HepG2 (cell line): ENCODE results near the gene PXK. TPM values are rescaled to one million over a fixed set of nuclear protein-coding genes. Genes with fewer than 3 reads are reported as not detected.

Experiments
- ARID2 ChIP-seq: sonication (generic); formaldehyde crosslinking; IDR thresholded peaks from 2 replicates; pipeline ENCODE4 v1.8.1; 2022; ENCODE audit warnings: mild to moderate bottlenecking, missing genetic modification reagents, borderline replicate concordance
- HOXA7 ChIP-seq: sonication (generic); formaldehyde crosslinking; IDR thresholded peaks from 2 replicates; pipeline ENCODE4 v1.8.1; 2022; ENCODE audit warnings: mild to moderate bottlenecking, missing genetic modification reagents, moderate library complexity
- KLF16 ChIP-seq, 2 experiments: sonication (generic) in 1 of 2; formaldehyde crosslinking in 1 of 2; IDR thresholded peaks; 2 replicates each; pipeline versions ENCODE4 v1.6.1 to v1.8.0; 2016 to 2023; ENCODE audit warnings: missing genetic modification reagents in 2 of 2, missing compliant biosample characterization in 1 of 2
- PHF5A ChIP-seq: IDR thresholded peaks from one replicate; pipeline ENCODE4 v1.6.1; 2018; ENCODE audit warnings: low read depth, missing genetic modification reagents; ENCODE audit not compliant: unreplicated experiment
- SNAI1 ChIP-seq: sonication (generic); formaldehyde crosslinking; IDR thresholded peaks from 2 replicates; pipeline ENCODE4 v1.5.0; 2020; ENCODE audit warnings: mild to moderate bottlenecking, missing genetic modification reagents, borderline replicate concordance
- THAP11 ChIP-seq: IDR thresholded peaks from 2 replicates; pipeline ENCODE4 v1.6.1; 2016; ENCODE audit warnings: missing biosample characterization, missing genetic modification reagents
- THYN1 ChIP-seq: sonication (generic); formaldehyde crosslinking; IDR thresholded peaks from 2 replicates; pipeline ENCODE4 v1.8.1; 2023; ENCODE audit warnings: low read depth, mild to moderate bottlenecking, moderate library complexity, missing genetic modification reagents, borderline replicate concordance
- ZNF138 ChIP-seq: sonication (generic); formaldehyde crosslinking; IDR thresholded peaks from 2 replicates; pipeline ENCODE4 v1.5.0; 2020; ENCODE audit warnings: mild to moderate bottlenecking, low read depth, missing genetic modification reagents
- ZNF264 ChIP-seq: sonication (generic); formaldehyde crosslinking; IDR thresholded peaks from 2 replicates; pipeline ENCODE4 v1.4.0; 2020; ENCODE audit warnings: missing genetic modification reagents
- ZNF530 ChIP-seq: sonication (generic); formaldehyde crosslinking; IDR thresholded peaks from 2 replicates; pipeline ENCODE4 v1.5.0; 2020; ENCODE audit warnings: low read depth, mild to moderate bottlenecking, missing genetic modification reagents
- ZNF616 ChIP-seq: sonication (generic); formaldehyde crosslinking; IDR thresholded peaks from 2 replicates; pipeline ENCODE4 v1.5.0; 2020; ENCODE audit warnings: low read depth, mild to moderate bottlenecking, missing genetic modification reagents
- ZNF747 ChIP-seq: sonication (generic); formaldehyde crosslinking; IDR thresholded peaks from 2 replicates; pipeline ENCODE4 v1.8.1; 2023; ENCODE audit warnings: missing genetic modification reagents, mild to moderate bottlenecking, borderline replicate concordance
- ZNF777 ChIP-seq: sonication (generic); formaldehyde crosslinking; IDR thresholded peaks from 2 replicates; pipeline ENCODE4 v1.4.0; 2020; ENCODE audit warnings: missing genetic modification reagents
- polyA plus RNA-seq, 8 experiments: library from polyadenylated mRNA; depleted of rRNA in 3 of 8; stranded (reverse) in 7 of 8; unstranded in 1 of 8; fragments of >200 nt; fragmentation: Illumina TruSeq in 4 of 8; extraction: Trizol in 4 of 8; gene quantifications; 2 replicates each; pipeline versions ENCODE4 v1.2.1 to v1.2.3, GENCODE V29; 2011 to 2016; ENCODE audit warnings: low read depth in 4 of 8, missing spikeins in 1 of 8, mixed read lengths in 1 of 8; ENCODE audit not compliant: insufficient read depth in 1 of 8
- total RNA-seq, 5 experiments: library from RNA; depleted of rRNA; stranded (reverse); fragments of >200 nt; fragmentation: Illumina TruSeq; extraction: Trizol; gene quantifications; 2 replicates each; pipeline ENCODE4 v1.2.3, GENCODE V29; 2016; ENCODE audit warnings: low read depth in 1 of 5
- TF ChIP-seq, protein P1 (sequence below): sonication (generic); formaldehyde crosslinking; IDR thresholded peaks from 2 replicates; pipeline ENCODE4 v1.4.0; 2020; ENCODE audit warnings: missing genetic modification reagents
- TF ChIP-seq, protein P2 (sequence below): sonication (generic); formaldehyde crosslinking; IDR thresholded peaks from 2 replicates; pipeline ENCODE4 v1.4.0; 2020; ENCODE audit warnings: mild to moderate bottlenecking, low read depth, missing genetic modification reagents
- TF ChIP-seq, protein P3 (sequence below), 2 experiments: sonication (generic) in 1 of 2; formaldehyde crosslinking in 1 of 2; IDR thresholded peaks; 2 replicates each; pipeline versions ENCODE4 v1.4.0 to v1.6.1; 2018 to 2020; ENCODE audit warnings: missing genetic modification reagents in 2 of 2, borderline replicate concordance in 1 of 2, low read depth in 1 of 2, mild to moderate bottlenecking in 1 of 2, missing biosample characterization in 1 of 2
- TF ChIP-seq, protein P4 (sequence below): sonication (generic); formaldehyde crosslinking; IDR thresholded peaks from 2 replicates; pipeline ENCODE4 v1.4.0; 2020; ENCODE audit warnings: mild to moderate bottlenecking, missing genetic modification reagents
- TF ChIP-seq, protein P5 (sequence below): sonication (generic); formaldehyde crosslinking; IDR thresholded peaks from 2 replicates; pipeline ENCODE4 v1.9.0; 2021; ENCODE audit warnings: missing genetic modification reagents, borderline replicate concordance

Gene PXK
- total and polyA plus RNA-seq, 2 of the 13 experiments (the other 11 are each of a cell fraction or from before 2014, with no cell fraction given), result 6.4 to 18.6 TPM

DNA sequence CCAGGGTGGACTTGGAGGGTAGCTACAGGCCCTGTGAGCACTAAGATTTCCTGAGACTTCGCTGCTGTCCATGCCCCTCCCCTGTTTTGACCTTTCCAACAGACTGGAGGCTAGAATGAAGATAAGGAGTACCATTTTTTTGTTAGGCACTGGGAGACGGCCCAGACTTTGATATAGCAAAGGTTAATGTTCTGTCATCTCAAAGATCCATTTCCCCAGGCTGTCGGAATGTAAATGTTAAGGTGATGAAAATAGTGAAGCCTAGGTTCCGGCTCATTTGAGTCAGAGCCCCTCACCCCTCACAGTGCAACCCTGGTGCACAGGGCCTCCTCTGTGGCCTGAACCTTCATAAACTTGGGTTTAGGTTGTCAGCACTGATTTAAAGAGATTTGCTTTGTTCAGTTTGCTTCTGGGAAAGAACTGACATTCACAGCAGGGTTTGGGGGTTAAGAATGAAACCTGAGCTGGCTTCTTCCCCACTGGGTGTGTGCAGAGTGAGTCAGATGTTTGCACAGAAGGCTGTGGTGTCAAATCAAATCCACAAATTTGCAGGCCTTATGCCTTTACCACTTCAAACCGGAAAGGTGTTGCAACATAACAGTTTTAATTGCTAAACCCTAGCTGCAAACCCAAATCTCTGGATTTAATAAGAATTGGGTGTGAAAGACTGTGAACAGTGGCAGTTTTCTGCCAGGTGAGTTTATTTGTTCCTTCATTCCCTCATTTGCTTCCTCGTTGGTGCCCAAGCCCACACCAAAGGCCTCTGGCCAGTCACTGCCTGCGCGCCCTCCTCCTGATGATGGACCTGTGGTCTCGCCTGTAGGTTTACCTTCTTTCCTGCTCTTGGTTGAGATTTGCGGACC is 138.6 kb downstream of the PXK start (continued):
- TF ChIP-seq, protein P1, sequence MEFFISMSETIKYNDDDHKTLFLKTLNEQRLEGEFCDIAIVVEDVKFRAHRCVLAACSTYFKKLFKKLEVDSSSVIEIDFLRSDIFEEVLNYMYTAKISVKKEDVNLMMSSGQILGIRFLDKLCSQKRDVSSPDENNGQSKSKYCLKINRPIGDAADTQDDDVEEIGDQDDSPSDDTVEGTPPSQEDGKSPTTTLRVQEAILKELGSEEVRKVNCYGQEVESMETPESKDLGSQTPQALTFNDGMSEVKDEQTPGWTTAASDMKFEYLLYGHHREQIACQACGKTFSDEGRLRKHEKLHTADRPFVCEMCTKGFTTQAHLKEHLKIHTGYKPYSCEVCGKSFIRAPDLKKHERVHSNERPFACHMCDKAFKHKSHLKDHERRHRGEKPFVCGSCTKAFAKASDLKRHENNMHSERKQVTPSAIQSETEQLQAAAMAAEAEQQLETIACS, result no peak
- TF ChIP-seq, protein P2, sequence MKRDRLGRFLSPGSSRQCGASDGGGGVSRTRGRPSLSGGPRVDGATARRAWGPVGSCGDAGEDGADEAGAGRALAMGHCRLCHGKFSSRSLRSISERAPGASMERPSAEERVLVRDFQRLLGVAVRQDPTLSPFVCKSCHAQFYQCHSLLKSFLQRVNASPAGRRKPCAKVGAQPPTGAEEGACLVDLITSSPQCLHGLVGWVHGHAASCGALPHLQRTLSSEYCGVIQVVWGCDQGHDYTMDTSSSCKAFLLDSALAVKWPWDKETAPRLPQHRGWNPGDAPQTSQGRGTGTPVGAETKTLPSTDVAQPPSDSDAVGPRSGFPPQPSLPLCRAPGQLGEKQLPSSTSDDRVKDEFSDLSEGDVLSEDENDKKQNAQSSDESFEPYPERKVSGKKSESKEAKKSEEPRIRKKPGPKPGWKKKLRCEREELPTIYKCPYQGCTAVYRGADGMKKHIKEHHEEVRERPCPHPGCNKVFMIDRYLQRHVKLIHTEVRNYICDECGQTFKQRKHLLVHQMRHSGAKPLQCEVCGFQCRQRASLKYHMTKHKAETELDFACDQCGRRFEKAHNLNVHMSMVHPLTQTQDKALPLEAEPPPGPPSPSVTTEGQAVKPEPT (CRISPR knock-in tag), result 0 out of 2 replicates have a peak, but pooled peaks have one; percentile 25
- TF ChIP-seq, protein P3, sequence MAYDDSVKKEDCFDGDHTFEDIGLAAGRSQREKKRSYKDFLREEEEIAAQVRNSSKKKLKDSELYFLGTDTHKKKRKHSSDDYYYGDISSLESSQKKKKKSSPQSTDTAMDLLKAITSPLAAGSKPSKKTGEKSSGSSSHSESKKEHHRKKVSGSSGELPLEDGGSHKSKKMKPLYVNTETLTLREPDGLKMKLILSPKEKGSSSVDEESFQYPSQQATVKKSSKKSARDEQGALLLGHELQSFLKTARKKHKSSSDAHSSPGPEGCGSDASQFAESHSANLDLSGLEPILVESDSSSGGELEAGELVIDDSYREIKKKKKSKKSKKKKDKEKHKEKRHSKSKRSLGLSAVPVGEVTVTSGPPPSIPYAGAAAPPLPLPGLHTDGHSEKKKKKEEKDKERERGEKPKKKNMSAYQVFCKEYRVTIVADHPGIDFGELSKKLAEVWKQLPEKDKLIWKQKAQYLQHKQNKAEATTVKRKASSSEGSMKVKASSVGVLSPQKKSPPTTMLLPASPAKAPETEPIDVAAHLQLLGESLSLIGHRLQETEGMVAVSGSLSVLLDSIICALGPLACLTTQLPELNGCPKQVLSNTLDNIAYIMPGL (CRISPR knock-in tag; IDR thresholded peaks at IDR 0.05; ENCODE audit: borderline replicate concordance in 1 of 2, low read depth in 1 of 2), result peak; percentile 8 to 33; a peak in 1 of 4 replicates
- TF ChIP-seq, protein P4, sequence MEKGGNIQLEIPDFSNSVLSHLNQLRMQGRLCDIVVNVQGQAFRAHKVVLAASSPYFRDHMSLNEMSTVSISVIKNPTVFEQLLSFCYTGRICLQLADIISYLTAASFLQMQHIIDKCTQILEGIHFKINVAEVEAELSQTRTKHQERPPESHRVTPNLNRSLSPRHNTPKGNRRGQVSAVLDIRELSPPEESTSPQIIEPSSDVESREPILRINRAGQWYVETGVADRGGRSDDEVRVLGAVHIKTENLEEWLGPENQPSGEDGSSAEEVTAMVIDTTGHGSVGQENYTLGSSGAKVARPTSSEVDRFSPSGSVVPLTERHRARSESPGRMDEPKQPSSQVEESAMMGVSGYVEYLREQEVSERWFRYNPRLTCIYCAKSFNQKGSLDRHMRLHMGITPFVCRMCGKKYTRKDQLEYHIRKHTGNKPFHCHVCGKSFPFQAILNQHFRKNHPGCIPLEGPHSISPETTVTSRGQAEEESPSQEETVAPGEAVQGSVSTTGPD (CRISPR knock-in tag), result no peak
- peak in 1 of 2 experiments; percentile 77; a peak in 2 of 4 replicates for TF ChIP-seq KLF16 (CRISPR knock-in tag; IDR thresholded peaks at IDR 0.05)
- TF ChIP-seq PHF5A (CRISPR knock-in tag), result no peak
- TF ChIP-seq THAP11, result peak; percentile 48
- no peak for TF ChIP-seq ARID2 (CRISPR knock-in tag)
- peak; percentile 91 for TF ChIP-seq ZNF264 (CRISPR knock-in tag)
- TF ChIP-seq ZNF777 (CRISPR knock-in tag), result no peak
- 0 out of 2 replicates have a peak, but pooled peaks have one; percentile 41 for TF ChIP-seq ZNF138 (CRISPR knock-in tag)
- TF ChIP-seq, protein P5, sequence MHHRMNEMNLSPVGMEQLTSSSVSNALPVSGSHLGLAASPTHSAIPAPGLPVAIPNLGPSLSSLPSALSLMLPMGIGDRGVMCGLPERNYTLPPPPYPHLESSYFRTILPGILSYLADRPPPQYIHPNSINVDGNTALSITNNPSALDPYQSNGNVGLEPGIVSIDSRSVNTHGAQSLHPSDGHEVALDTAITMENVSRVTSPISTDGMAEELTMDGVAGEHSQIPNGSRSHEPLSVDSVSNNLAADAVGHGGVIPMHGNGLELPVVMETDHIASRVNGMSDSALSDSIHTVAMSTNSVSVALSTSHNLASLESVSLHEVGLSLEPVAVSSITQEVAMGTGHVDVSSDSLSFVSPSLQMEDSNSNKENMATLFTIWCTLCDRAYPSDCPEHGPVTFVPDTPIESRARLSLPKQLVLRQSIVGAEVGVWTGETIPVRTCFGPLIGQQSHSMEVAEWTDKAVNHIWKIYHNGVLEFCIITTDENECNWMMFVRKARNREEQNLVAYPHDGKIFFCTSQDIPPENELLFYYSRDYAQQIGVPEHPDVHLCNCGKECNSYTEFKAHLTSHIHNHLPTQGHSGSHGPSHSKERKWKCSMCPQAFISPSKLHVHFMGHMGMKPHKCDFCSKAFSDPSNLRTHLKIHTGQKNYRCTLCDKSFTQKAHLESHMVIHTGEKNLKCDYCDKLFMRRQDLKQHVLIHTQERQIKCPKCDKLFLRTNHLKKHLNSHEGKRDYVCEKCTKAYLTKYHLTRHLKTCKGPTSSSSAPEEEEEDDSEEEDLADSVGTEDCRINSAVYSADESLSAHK (CRISPR knock-in tag), result no peak
- TF ChIP-seq HOXA7, result no peak
- no peak for TF ChIP-seq THYN1 (CRISPR knock-in tag)
- no peak for TF ChIP-seq ZNF616
- TF ChIP-seq ZNF530, result no peak
- peak; percentile 62; the same call in 1 of the 2 replicates for TF ChIP-seq ZNF747
- TF ChIP-seq SNAI1 (CRISPR knock-in tag), result no peak; the same call in 1 of the 2 replicates
